ENCODE results near the gene RSBN1L. TPM values are rescaled to one million over a fixed set of nuclear protein-coding genes. Genes with fewer than 3 reads are reported as not detected.
"Not testable (repeated sequence)": the region's sequence is repeated elsewhere in the genome, so short reads cannot be mapped to it uniquely, and the experiment has no call there.

The RSBN1L gene
- total RNA-seq, 1 donor = 14.3 TPM

- H3K27me3 ChIP-seq (ENCODE audit: insufficient read depth, low read length) = no peaks in the 10 kb centered on the region
- H3K4me1 ChIP-seq (ENCODE audit: insufficient read depth, low read length) = peaks cover 56% of the 10 kb centered on the region
- no peaks in the 10 kb centered on the region for H3K9me3 ChIP-seq (ENCODE audit: low read depth, low read length)
- H3K4me3 ChIP-seq (ENCODE audit: low read length) = no peak overlapping the region
Observed at GRCh38 chr7:77699056-77699455, 2.8 kb downstream of the RSBN1L start.

DNA sequence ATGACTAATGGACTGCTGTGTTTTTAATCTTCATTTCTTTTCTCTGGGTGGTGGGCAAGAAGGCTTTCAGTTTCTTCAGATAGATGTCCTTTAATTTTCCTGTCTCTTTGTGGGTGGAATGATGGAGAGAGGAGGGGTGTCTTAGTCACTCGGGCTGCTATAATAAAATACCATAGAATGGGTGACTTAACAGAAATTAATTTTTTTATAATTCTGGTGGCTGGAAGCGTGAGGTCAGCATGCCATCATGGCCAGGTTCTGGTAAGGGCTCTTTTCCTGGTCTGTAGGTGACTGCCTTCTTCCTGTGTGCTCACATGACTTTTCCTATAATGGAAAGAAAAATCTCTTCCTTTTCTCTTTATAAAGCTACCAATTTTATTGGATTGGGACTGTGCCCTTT, 6.3 kb downstream of the RSBN1L start:
- no peak overlapping the region for H3K4me3 ChIP-seq (ENCODE audit: low read length)
- H3K4me1 ChIP-seq (ENCODE audit: insufficient read depth, low read length) = peaks cover 39% of the 10 kb centered on the region
- H3K9me3 ChIP-seq (ENCODE audit: low read depth, low read length) = no peaks in the 10 kb centered on the region
- H3K27me3 ChIP-seq (ENCODE audit: insufficient read depth, low read length) = no peaks in the 10 kb centered on the region

- H3K9me3 ChIP-seq (ENCODE audit: low read depth, low read length) = no peaks in the 10 kb centered on the region
- no peak overlapping the region for H3K4me3 ChIP-seq (ENCODE audit: low read length)
- H3K27me3 ChIP-seq (ENCODE audit: insufficient read depth, low read length) = no peaks in the 10 kb centered on the region
- H3K4me1 ChIP-seq (ENCODE audit: insufficient read depth, low read length) = peaks cover 35% of the 10 kb centered on the region
Observed at GRCh38 chr7:77702968-77703472, 6.8 kb downstream of the RSBN1L start.

DNA sequence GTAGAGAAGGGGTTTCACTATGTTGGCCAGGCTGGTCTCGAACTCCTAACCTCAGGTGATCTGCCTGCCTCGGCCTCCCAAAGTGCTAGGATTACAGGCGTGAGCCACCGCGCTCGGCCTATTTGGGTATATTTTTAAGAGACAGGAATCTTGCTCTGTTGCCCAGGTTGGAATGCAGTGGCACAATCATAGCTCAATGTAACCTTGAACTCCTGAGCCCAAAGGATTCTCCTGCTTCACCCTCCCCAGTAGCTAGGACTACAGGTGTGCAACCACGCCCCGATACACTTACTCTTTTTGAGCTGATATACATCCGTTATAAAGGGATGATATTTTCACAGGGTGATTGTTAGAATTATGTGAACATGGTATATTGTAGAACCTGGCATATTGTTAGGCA, 7.4 kb downstream of the RSBN1L start:
- H3K9me3 ChIP-seq (ENCODE audit: low read depth, low read length); H3K4me3 ChIP-seq (ENCODE audit: low read length); H3K27me3 ChIP-seq (ENCODE audit: insufficient read depth, low read length): not testable (repeated sequence)
- H3K4me1 ChIP-seq (ENCODE audit: insufficient read depth, low read length) = peaks cover 37% of the 10 kb centered on the region

DNA sequence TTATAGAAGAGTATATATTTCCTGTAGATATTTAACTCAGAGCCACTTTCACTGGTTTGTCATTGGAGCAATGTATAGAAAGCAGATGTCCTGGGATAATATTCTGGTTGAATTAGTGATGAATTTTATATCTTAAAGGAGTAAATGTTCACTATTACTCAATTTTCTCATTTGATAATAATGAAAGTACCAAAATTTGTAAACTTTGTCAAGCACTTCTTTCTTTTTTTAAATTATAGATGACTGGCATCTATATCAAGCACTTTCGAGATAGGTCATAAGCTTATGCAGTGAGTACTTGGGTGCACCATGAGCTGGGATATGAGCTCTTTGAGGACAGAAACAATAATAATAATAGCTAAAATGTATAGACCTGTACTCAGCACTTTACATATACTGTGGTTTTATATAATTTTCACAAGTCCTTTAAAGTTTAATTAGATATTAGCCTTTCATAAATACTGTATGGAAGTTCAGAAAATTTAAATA, 11.3 kb downstream of the RSBN1L start:
- Histone ChIP-seq H3K9me3 (ENCODE audit: low read depth, low read length) (no peaks in the 10 kb centered on the region), H3K27me3 (ENCODE audit: insufficient read depth, low read length) (no peaks in the 10 kb centered on the region), H3K4me3 (ENCODE audit: low read length) (no peak overlapping the region), H3K4me1 (ENCODE audit: insufficient read depth, low read length) (peaks cover 19% of the 10 kb centered on the region)

GRCh38 chr7:77710067-77710466, 13.8 kb downstream of the RSBN1L start:
- no peak overlapping the region for H3K4me3 ChIP-seq (ENCODE audit: low read length)
- H3K4me1 ChIP-seq (ENCODE audit: insufficient read depth, low read length) = peaks cover 8% of the 10 kb centered on the region
- H3K27me3 ChIP-seq (ENCODE audit: insufficient read depth, low read length) = no peaks in the 10 kb centered on the region
- no peaks in the 10 kb centered on the region for H3K9me3 ChIP-seq (ENCODE audit: low read depth, low read length)

DNA sequence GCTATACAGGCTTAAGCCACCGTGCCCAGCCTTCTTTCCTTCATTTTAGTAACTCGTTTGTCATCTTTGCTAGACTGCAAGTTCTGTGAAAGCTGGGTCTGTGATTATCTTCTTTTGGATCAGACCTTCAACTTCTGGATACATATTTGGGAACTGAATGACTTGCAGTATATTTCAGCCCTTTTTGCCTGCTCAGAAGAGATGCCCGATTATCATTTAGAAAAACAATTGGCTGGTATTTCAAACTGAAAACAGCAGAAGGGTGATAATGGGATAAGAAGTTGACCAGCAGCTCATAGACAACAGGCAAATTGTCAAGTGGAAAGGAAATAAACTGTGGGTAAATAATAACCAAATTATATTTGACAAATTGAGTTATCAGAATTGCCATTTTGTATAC, 14.6 kb downstream of the RSBN1L start:
- Histone ChIP-seq H3K4me1 (ENCODE audit: insufficient read depth, low read length) (peaks cover 11% of the 10 kb centered on the region), H3K4me3 (ENCODE audit: low read length) (no peak overlapping the region), H3K27me3 (ENCODE audit: insufficient read depth, low read length) (no peaks in the 10 kb centered on the region)

GRCh38 chr7:77714195-77714594, 17.9 kb downstream of the RSBN1L start:
- H3K4me1 ChIP-seq (ENCODE audit: insufficient read depth, low read length) = peaks cover 12% of the 10 kb centered on the region
- H3K27me3 ChIP-seq (ENCODE audit: insufficient read depth, low read length) = no peaks in the 10 kb centered on the region
- H3K9me3 ChIP-seq (ENCODE audit: low read depth, low read length) = no peaks in the 10 kb centered on the region
- no peak overlapping the region for H3K4me3 ChIP-seq (ENCODE audit: low read length)

More for the DNA sequence above, 14.6 kb downstream of the RSBN1L start:
- H3K9me3 ChIP-seq (ENCODE audit: low read depth, low read length) = no peaks in the 10 kb centered on the region

GRCh38 chr7:77714931-77715330, 18.7 kb downstream of the RSBN1L start:
- H3K27me3 ChIP-seq (ENCODE audit: insufficient read depth, low read length); H3K9me3 ChIP-seq (ENCODE audit: low read depth, low read length); H3K4me3 ChIP-seq (ENCODE audit: low read length): not testable (repeated sequence)
- peaks cover 12% of the 10 kb centered on the region for H3K4me1 ChIP-seq (ENCODE audit: insufficient read depth, low read length)

GRCh38 chr7:77716804-77717203, 20.5 kb downstream of the RSBN1L start:
- H3K4me3 ChIP-seq (ENCODE audit: low read length) = no peak overlapping the region
- no peaks in the 10 kb centered on the region for H3K27me3 ChIP-seq (ENCODE audit: insufficient read depth, low read length)
- H3K9me3 ChIP-seq (ENCODE audit: low read depth, low read length) = no peaks in the 10 kb centered on the region
- peaks cover 12% of the 10 kb centered on the region for H3K4me1 ChIP-seq (ENCODE audit: insufficient read depth, low read length)

DNA sequence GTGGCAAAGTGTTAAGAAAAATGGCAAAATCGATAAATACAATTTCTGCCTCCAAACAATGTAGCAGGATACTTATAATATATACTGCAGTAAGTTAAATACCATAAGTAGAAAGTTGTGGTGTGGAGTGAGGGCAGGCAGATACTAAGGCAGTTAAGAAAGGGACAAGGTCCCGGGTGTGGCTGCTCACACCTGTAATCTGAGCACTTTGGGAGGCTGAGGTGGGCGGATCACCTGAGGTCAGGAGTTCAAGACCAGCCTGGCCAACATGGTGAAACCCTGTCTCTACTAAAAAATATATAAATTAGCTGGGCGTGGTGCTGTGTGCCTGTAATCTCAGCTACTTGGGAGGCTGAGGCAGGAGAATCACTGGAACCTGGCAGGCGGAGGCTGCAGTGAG, 21.3 kb downstream of the RSBN1L start:
- not testable (repeated sequence) for H3K4me3 ChIP-seq (ENCODE audit: low read length); H3K9me3 ChIP-seq (ENCODE audit: low read depth, low read length); H3K27me3 ChIP-seq (ENCODE audit: insufficient read depth, low read length)
- peaks cover 13% of the 10 kb centered on the region for H3K4me1 ChIP-seq (ENCODE audit: insufficient read depth, low read length)

GRCh38 chr7:77727527-77727926, 31.3 kb downstream of the RSBN1L start:
- no peaks in the 10 kb centered on the region for H3K27me3 ChIP-seq (ENCODE audit: insufficient read depth, low read length)
- H3K4me1 ChIP-seq (ENCODE audit: insufficient read depth, low read length) = peaks cover 44% of the 10 kb centered on the region
- no peaks in the 10 kb centered on the region for H3K9me3 ChIP-seq (ENCODE audit: low read depth, low read length)
- no peak overlapping the region for H3K4me3 ChIP-seq (ENCODE audit: low read length)

DNA sequence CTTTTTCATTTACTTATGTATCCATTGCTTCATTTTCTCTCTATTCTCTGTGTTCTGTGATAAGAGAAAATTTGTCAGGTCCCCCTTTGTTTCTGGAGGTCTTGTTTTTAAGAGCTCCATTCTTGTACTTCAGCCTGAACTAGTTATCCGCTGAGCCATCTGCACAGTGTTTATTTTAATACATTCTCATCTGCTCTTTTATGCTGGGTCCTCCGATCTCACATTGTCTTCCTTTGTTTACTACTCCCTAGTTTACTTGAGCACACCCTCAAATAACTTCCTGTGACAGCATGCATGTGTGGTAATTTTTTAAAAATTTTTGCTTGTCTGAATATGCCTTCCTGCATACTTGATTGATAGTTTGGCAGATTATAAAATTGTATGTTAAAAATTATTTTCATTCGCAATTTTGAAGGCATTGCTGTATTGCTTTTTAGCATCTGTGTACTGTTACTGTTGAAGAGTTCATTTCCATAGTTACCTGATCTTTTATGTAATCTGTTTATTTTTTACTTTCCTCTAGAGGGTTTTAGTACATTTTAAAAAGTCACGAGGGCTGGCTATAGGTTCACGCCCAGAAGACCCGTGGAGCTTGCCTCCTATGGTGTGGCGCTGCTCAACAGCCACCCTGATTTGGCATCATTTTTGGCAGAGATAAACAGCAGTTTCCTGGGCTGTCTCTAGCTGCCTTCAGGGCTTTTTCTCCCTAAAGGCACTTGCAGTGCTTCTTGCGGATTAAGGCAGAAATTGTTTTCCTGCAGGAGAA, 31.9 kb downstream of the RSBN1L start:
- no peaks in the 10 kb centered on the region for H3K9me3 ChIP-seq (ENCODE audit: low read depth, low read length)
- no peaks in the 10 kb centered on the region for H3K27me3 ChIP-seq (ENCODE audit: insufficient read depth, low read length)
- H3K4me1 ChIP-seq (ENCODE audit: insufficient read depth, low read length) = peaks cover 46% of the 10 kb centered on the region
- H3K4me3 ChIP-seq (ENCODE audit: low read length) = no peak overlapping the region

- Histone ChIP-seq H3K4me3 (ENCODE audit: low read length) (no peak overlapping the region), H3K9me3 (ENCODE audit: low read depth, low read length) (no peaks in the 10 kb centered on the region), H3K4me1 (ENCODE audit: insufficient read depth, low read length) (peaks cover 48% of the 10 kb centered on the region), H3K27me3 (ENCODE audit: insufficient read depth, low read length) (no peaks in the 10 kb centered on the region)
Observed at GRCh38 chr7:77729574-77730348, 33.5 kb downstream of the RSBN1L start.

GRCh38 chr7:77731716-77732115, 35.5 kb downstream of the RSBN1L start:
- Histone ChIP-seq H3K4me3 (ENCODE audit: low read length) (no peak overlapping the region), H3K4me1 (ENCODE audit: insufficient read depth, low read length) (peaks cover 41% of the 10 kb centered on the region), H3K9me3 (ENCODE audit: low read depth, low read length) (no peaks in the 10 kb centered on the region), H3K27me3 (ENCODE audit: insufficient read depth, low read length) (no peaks in the 10 kb centered on the region)
